SK-N-SH (cell line): ENCODE results near the gene ACAT2.
"Not testable (repeated sequence)": the region's sequence is repeated elsewhere in the genome, so short reads cannot be mapped to it uniquely, and the experiment has no call there.

Experiments
- CTCF ChIP-seq: fragments of 200-600 bp; sonication (generic); IDR thresholded peaks from 2 replicates; pipeline ENCODE4 v1.6.1; 2017; ENCODE audit warnings: antibody characterized with exemption, mild to moderate bottlenecking, moderate library complexity
- MAX ChIP-seq: IDR thresholded peaks from 2 replicates; pipeline ENCODE4 v1.4.0; 2012; ENCODE audit warnings: low read depth
- POLR2AphosphoS5 ChIP-seq: IDR thresholded peaks from 2 replicates; pipeline ENCODE4 v1.6.1; 2012; ENCODE audit warnings: low read depth, low read length
- RCOR1 ChIP-seq: fragments of 150-350 bp; IDR thresholded peaks from 2 replicates; pipeline ENCODE4 v1.6.1; 2017; ENCODE audit warnings: antibody characterized with exemption, low read length
- REST ChIP-seq: IDR thresholded peaks from 2 replicates; pipeline ENCODE4 v1.6.1; 2012; ENCODE audit warnings: mild to moderate bottlenecking, low read depth, low read length, moderate library complexity
- RXRA ChIP-seq: IDR thresholded peaks from 2 replicates; pipeline ENCODE4 v1.4.0; 2012; ENCODE audit warnings: low read depth, mild to moderate bottlenecking, borderline replicate concordance
- SMC3 ChIP-seq: IDR thresholded peaks from 2 replicates; pipeline ENCODE4 v1.6.1; 2012; ENCODE audit warnings: low read depth, low read length, improper control_type of control experiment
- YY1 ChIP-seq: IDR thresholded peaks from 2 replicates; pipeline ENCODE4 v1.4.0; 2012; ENCODE audit warnings: low read depth, mild to moderate bottlenecking

GRCh38 chr6:159733395-159733794, 28.4 kb upstream of the ACAT2 start:
- TF ChIP-seq REST, MAX, YY1, CTCF, POLR2AphosphoS5, SMC3, RXRA, RCOR1: not testable (repeated sequence)
